PC-3 (cell line): ENCODE measurements around the gene KLK11. TPM values are rescaled to one million over a fixed set of nuclear protein-coding genes. Genes with fewer than 3 reads are reported as not detected.

Source experiments
- ATAC-seq: fragments of 200-7000 bp; cut with Tn5 transposase; 2 replicates; pipeline ENCODE4 v1.9.1; 2020; ENCODE audit warnings: mild to moderate bottlenecking, moderate library complexity
- BruUV-seq: library from RNA; stranded (reverse); fragments of 400-500 nt; replicated peaks from 2 replicates; lab custom pipeline; 2021; lab: Mats Ljungman, UMichigan
- CTCF ChIA-PET: fragments of 300-600 bp; sonication (Branson Sonifier 250); formaldehyde crosslinking; loops from one replicate; lab custom pipeline; 2022; ENCODE audit warnings: antibody characterized with exemption; lab: Charles Lee
- POLR2A ChIA-PET: fragments of 300-600 bp; sonication (Branson Sonifier 250); formaldehyde crosslinking; loops from one replicate; lab custom pipeline; 2022; ENCODE audit warnings: antibody characterized with exemption; ENCODE audit not compliant: unreplicated experiment; lab: Charles Lee
- DNase-seq: peaks from one replicate; pipeline ENCODE4 v3.0.0-alpha.2; 2015
- H2AFZ ChIP-seq: fragments of 300-600 bp; sonication (generic); 2 replicates; pipeline ENCODE4 v1.6.0; 2016; ENCODE audit warnings: antibody characterized with exemption, low read length
- H3F3A ChIP-seq: fragments of 300-600 bp; sonication (generic); one replicate; pipeline ENCODE4 v1.6.0; 2017; ENCODE audit warnings: antibody characterized with exemption, low read length, control low read depth, mild to moderate bottlenecking; ENCODE audit not compliant: unreplicated experiment
- H3K27ac ChIP-seq: fragments of 300-600 bp; sonication (generic); 2 replicates; pipeline ENCODE4 v1.5.1; 2016; ENCODE audit warnings: mild to moderate bottlenecking, low read length
- H3K27me3 ChIP-seq: fragments of 300-600 bp; sonication (generic); 2 replicates; pipeline ENCODE4 v1.6.1; 2016; ENCODE audit warnings: low read length, mixed read lengths
- H3K36me3 ChIP-seq: fragments of 300-600 bp; sonication (generic); 2 replicates; pipeline ENCODE4 v1.6.1; 2016; ENCODE audit warnings: low read depth, mixed run types, low read length, mixed read lengths
- H3K4me1 ChIP-seq: fragments of 300-600 bp; sonication (generic); 2 replicates; pipeline ENCODE4 v1.5.1; 2016; ENCODE audit warnings: low read length; ENCODE audit not compliant: insufficient read depth
- H3K4me2 ChIP-seq: fragments of 300-600 bp; sonication (generic); 2 replicates; pipeline ENCODE4 v1.6.0; 2016; ENCODE audit warnings: low read length
- H3K4me3 ChIP-seq: fragments of 300-600 bp; sonication (generic); 2 replicates; pipeline ENCODE4 v1.5.1; 2016; ENCODE audit warnings: mild to moderate bottlenecking, low read length, mixed read lengths
- H3K79me2 ChIP-seq: fragments of 300-600 bp; sonication (generic); 2 replicates; pipeline ENCODE4 v1.6.1; 2017; ENCODE audit warnings: low read length, mixed read lengths
- H3K9ac ChIP-seq: fragments of 300-600 bp; sonication (generic); 2 replicates; pipeline ENCODE4 v1.6.0; 2016; ENCODE audit warnings: mild to moderate bottlenecking, low read length
- H3K9me2 ChIP-seq: fragments of 300-600 bp; sonication (generic); replicated peaks from 2 replicates; pipeline ENCODE4 v1.6.1; 2016; ENCODE audit warnings: mixed run types, low read length, mixed read lengths
- H3K9me3 ChIP-seq: fragments of 300-600 bp; sonication (generic); 2 replicates; pipeline ENCODE4 v1.6.1; 2016; ENCODE audit warnings: low read length, mixed read lengths
- H4K20me1 ChIP-seq: fragments of 300-600 bp; sonication (generic); 2 replicates; pipeline ENCODE4 v1.6.1; 2016; ENCODE audit warnings: low read length, mixed read lengths
- EZH2 ChIP-seq: fragments of 300-600 bp; sonication (generic); IDR thresholded peaks from one replicate; pipeline ENCODE4 v1.6.1; 2017; ENCODE audit warnings: antibody characterized with exemption, mild to moderate bottlenecking, low read length; ENCODE audit not compliant: unreplicated experiment
- EZH2phosphoT487 ChIP-seq: fragments of 300-600 bp; sonication (generic); IDR thresholded peaks from 2 replicates; pipeline ENCODE4 v1.6.1; 2018; ENCODE audit warnings: mild to moderate bottlenecking, antibody characterized with exemption, low read length, borderline replicate concordance
- intact Hi-C: fragments of 100-400 bp; cut with micrococcal nuclease; formaldehyde crosslinking; loops from 2 replicates; pipeline ENCODE4 v1.9.0; 2023
- total RNA-seq: library from RNA; depleted of rRNA; stranded (reverse); fragments of >200 nt; gene quantifications from 2 replicates; pipeline ENCODE4 v1.2.3, GENCODE V29; 2014
- TF ChIP-seq, protein P1 (sequence below): fragments of 300-600 bp; sonication (generic); conservative IDR thresholded peaks from 2 replicates; pipeline ENCODE4 v1.5.1; 2017; ENCODE audit warnings: antibody characterized with exemption, low read depth, mild to moderate bottlenecking, low read length

The KLK11 gene
- total RNA-seq, 1 experiment from 2014 or later, result not detected

DNA sequence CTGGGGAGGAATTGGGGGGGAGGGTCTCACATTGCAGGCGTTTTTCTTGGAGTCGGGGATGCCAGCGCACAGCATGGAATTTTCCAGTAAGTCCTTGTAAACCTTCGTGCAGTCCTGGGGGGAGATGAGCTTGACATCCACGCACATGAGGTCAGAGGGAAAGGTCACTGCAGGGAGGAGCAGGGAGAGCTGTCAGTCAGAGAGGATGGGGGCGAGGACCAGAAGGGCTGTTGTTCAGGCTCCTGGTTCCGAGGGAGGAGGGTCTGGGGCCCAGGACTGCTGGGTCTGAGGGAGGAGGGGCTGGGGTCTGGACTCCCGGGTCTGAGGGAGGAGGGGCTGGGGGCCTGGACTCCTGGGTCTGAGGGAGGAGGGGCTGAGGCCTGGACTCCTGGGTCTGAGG lies 46.7 kb downstream of the KLK11 start:
- CTCF ChIA-PET, result no interaction called here
- Histone ChIP-seq H2AFZ (no peak overlapping the region), H3K79me2 (no peaks in the 10 kb centered on the region), H3F3A (no peaks in the 10 kb centered on the region), H3K9me3 (no peaks in the 10 kb centered on the region), H3K4me2 (peak overlapping the region; percentile 44), H3K4me3 (no peak overlapping the region), H3K27ac (no peak overlapping the region), H3K9me2 (no peaks in the 10 kb centered on the region), H4K20me1 (no peaks in the 10 kb centered on the region), H3K4me1 (peaks cover 28% of the 10 kb centered on the region), H3K9ac (no peak overlapping the region), H3K36me3 (no peaks in the 10 kb centered on the region), H3K27me3 (no peaks in the 10 kb centered on the region)
- POLR2A ChIA-PET, result no interaction called here
- no TSS peak for BruUV-seq
- intact Hi-C loops, result loop anchor here (2.0 kb wide), 1 partner anchor 47 kb away; no protein-coding TSS in a partner anchor
- ATAC-seq (no peak), DNase-seq (no peak)
- TF ChIP-seq, protein P1, sequence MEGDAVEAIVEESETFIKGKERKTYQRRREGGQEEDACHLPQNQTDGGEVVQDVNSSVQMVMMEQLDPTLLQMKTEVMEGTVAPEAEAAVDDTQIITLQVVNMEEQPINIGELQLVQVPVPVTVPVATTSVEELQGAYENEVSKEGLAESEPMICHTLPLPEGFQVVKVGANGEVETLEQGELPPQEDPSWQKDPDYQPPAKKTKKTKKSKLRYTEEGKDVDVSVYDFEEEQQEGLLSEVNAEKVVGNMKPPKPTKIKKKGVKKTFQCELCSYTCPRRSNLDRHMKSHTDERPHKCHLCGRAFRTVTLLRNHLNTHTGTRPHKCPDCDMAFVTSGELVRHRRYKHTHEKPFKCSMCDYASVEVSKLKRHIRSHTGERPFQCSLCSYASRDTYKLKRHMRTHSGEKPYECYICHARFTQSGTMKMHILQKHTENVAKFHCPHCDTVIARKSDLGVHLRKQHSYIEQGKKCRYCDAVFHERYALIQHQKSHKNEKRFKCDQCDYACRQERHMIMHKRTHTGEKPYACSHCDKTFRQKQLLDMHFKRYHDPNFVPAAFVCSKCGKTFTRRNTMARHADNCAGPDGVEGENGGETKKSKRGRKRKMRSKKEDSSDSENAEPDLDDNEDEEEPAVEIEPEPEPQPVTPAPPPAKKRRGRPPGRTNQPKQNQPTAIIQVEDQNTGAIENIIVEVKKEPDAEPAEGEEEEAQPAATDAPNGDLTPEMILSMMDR, result no peak
- TF ChIP-seq EZH2phosphoT487 (no peak), EZH2 (no peak)

DNA sequence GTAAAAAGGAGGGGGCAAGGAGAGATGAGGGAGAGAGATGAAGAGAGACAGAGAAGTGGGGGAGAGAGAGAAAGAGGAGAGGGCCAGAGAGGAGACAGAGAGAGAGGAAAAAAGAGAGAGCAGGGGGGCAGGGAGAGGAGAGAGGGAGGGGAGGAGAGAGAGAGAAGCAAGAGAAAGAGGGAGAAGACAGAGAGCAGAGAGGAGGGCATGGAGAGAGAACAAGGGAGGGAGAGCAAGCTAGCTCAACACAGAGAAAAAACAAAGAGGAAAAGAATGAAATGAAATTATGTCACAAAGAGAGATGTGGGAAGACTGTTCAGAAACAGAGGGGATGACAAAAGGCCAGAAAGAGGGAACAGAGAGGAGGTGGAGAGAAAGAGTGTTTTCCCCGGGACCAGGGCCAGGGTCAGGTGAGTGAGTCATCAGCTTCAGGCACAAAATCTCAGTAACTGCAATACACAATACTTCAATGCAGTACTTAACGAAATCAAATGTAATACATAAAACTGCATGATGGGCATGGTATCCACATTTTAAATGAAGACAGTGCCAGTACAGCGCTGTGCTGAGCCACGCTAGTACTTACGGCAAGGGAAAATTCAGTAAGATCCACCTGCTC lies 47.5 kb downstream of the KLK11 start:
- H3K9me2 ChIP-seq, result no peaks in the 10 kb centered on the region
- peak; percentile 63 for ATAC-seq
- TF ChIP-seq EZH2 (no peak), EZH2phosphoT487 (no peak)
- TF ChIP-seq, protein P1, result no peak
- no peak overlapping the region for H3K27ac ChIP-seq
- H3K79me2 ChIP-seq, result no peaks in the 10 kb centered on the region
- H3F3A ChIP-seq, result peaks cover 6% of the 10 kb centered on the region
- peak overlapping the region; percentile 44 for H3K4me2 ChIP-seq
- no peaks in the 10 kb centered on the region for H3K9me3 ChIP-seq
- H3K27me3 ChIP-seq, result no peaks in the 10 kb centered on the region
- H3K4me3 ChIP-seq, result no peak overlapping the region
- intact Hi-C loops, result loop anchor here (2.0 kb wide), 1 partner anchor 46 kb away; no protein-coding TSS in a partner anchor
- ChIA-PET POLR2A (no interaction called here), CTCF (interaction anchor here (1.2 kb wide), 1 partner anchor 38 kb away, joined by 4 read pairs; no protein-coding TSS in a partner anchor)
- no peaks in the 10 kb centered on the region for H3K36me3 ChIP-seq
- DNase-seq, result peak; percentile 66
- peaks cover 34% of the 10 kb centered on the region for H3K4me1 ChIP-seq
- no peak overlapping the region for H2AFZ ChIP-seq
- no peaks in the 10 kb centered on the region for H4K20me1 ChIP-seq
- no TSS peak for BruUV-seq
- H3K9ac ChIP-seq, result no peak overlapping the region

- Histone ChIP-seq H3K4me2 (no peak overlapping the region), H3F3A (peaks cover 8% of the 10 kb centered on the region), H3K27me3 (no peaks in the 10 kb centered on the region), H2AFZ (no peak overlapping the region), H3K79me2 (no peaks in the 10 kb centered on the region), H3K9me3 (no peaks in the 10 kb centered on the region), H3K9ac (no peak overlapping the region), H4K20me1 (no peaks in the 10 kb centered on the region), H3K36me3 (no peaks in the 10 kb centered on the region), H3K27ac (no peak overlapping the region), H3K4me3 (no peak overlapping the region), H3K4me1 (peaks cover 40% of the 10 kb centered on the region), H3K9me2 (no peaks in the 10 kb centered on the region)
- ChIA-PET POLR2A (no interaction called here), CTCF (no interaction called here)
- TF ChIP-seq EZH2, result no peak
- TF ChIP-seq, protein P1, result no peak
- TF ChIP-seq EZH2phosphoT487, result no peak
- BruUV-seq, result no TSS peak
- peak; percentile 42 for DNase-seq
- intact Hi-C loops, result loop anchor here (2.0 kb wide), 1 partner anchor 45 kb away; no protein-coding TSS in a partner anchor
- no peak for ATAC-seq
Measured at GRCh38 chr19:50977626-50978025, 48.8 kb downstream of the KLK11 start.
